GM21786 (cell line): Measurements from ENCODE around the gene UNC79.

ENCODE experiments used
- ATAC-seq: cut with Tn5 transposase; IDR thresholded peaks from one replicate; pipeline ENCODE4 v1.9.1; 2021; ENCODE audit not compliant: unreplicated experiment

The UNC79 gene

GRCh38 chr14:93745603-93746273, 315.0 kb downstream of the UNC79 start:
- no peak for ATAC-seq

- no peak for ATAC-seq
Measured at GRCh38 chr14:93747102-93747501, 316.4 kb downstream of the UNC79 start.

DNA sequence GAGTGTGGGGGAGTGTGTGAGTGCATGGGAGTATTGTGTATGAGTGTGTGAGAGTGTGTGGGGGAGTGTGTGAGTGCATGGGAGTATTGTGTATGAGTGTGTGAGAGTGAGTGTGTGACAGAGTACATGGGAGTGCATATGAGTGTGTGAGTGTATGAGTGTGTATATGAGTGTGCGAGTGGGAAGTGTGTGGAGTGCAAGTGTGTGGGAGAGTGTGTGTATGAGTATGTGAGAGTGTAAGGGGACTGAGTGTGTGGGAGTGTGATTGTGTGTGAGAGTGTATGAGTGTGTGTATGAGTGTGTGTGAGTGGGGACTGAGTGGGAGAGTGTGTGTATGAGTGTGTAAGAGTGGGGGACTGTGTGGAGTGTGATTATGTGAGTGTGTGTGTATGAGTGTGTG, 316.8 kb downstream of the UNC79 start:
- ATAC-seq: no peak

GRCh38 chr14:93748208-93749075, 317.7 kb downstream of the UNC79 start:
- no peak for ATAC-seq

GRCh38 chr14:93749076-93749420, 318.3 kb downstream of the UNC79 start:
- no peak for ATAC-seq

DNA sequence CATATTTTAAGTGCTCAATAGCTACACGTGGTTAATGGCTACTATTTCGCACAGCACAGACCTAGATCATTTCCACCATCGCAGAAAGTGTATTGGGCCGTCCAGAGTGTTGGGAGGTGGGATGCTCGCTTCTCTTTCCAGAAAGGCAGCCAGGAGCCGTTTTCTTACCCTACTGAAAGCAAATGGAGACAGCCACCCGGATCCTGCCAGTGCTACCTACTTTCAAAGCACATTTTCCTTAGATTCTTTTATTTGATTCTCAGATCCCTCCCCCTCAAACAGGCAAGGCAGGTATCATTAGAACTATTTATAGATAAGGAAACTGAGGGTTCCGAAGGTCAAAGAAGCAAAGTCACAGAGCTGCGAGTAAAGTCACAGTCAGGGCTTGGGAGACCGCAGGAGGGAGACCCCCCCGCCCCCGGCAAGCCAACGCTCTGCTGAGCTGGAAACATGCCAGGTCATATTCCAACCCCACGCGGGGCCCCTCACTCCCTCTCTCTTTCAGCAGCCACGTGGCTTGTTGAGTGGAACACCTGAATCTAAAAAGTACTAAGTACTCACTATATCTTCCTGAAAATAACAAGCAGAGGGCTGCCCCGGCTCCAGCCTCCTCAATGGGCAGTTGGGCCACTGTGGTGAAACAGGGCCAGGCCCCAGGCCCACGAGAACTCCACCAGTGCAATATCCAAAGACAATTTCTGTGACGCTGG, 321.4 kb downstream of the UNC79 start:
- ATAC-seq: no peak

- ATAC-seq: no peak
Measured at GRCh38 chr14:93752980-93753561, 322.3 kb downstream of the UNC79 start.

GRCh38 chr14:93753647-93754046, 322.9 kb downstream of the UNC79 start:
- no peak for ATAC-seq

GRCh38 chr14:93757206-93757605, 326.5 kb downstream of the UNC79 start:
- ATAC-seq: no peak
